Measurements from ENCODE around the gene FAM131B. TPM values are rescaled to one million over a fixed set of nuclear protein-coding genes. Genes with fewer than 3 reads are reported as not detected.

The FAM131B gene
- 0.94 and 1.5 TPM in 2 replicates for total RNA-seq

GRCh38 chr7:143362131-143363015 is at the start of gene FAM131B:
FAM131B (minus strand) TSS chr7:143362713; CDS start chr7:143362603, 110 bp downstream.

GRCh38 chr7:143408686-143409561 is 46.4 kb upstream of the FAM131B start, which contains the start of gene EPHA1:
EPHA1 (minus strand) TSS chr7:143408856; CDS start chr7:143408805, 51 bp downstream.

GRCh38 chr7:143380646-143381426 is 18.3 kb upstream of the FAM131B start, which contains the start of gene ZYX:
ZYX (plus strand) TSS chr7:143381345; CDS start chr7:143381572, 227 bp downstream.

GRCh38 chr7:143315776-143316175 is 46.7 kb downstream of the FAM131B start, which contains the start of gene CLCN1:
CLCN1 (plus strand) TSS chr7:143316111; CDS start chr7:143316213, 102 bp downstream.

Other genes starting within 250 kb of the FAM131B start
- not detected in 2 replicates for gene PIP, start 230.6 kb downstream of the FAM131B start, total RNA-seq
- not detected in 2 replicates for gene TAS2R39, start 179.3 kb downstream of the FAM131B start, total RNA-seq
- not detected in 2 replicates for gene TAS2R40, start 140.7 kb downstream of the FAM131B start, total RNA-seq
- 132 and 150 TPM in 2 replicates for gene GSTK1, start 99.3 kb downstream of the FAM131B start, total RNA-seq
- 0.24 TPM in 1 of 2 replicates, not detected in the other for gene TMEM139, start 77.8 kb downstream of the FAM131B start, total RNA-seq
- 6.5 and 7.6 TPM in 2 replicates for gene CASP2, start 74.4 kb downstream of the FAM131B start, total RNA-seq
- gene CLCN1, start 46.6 kb downstream of the FAM131B start, total RNA-seq = not detected in 2 replicates
- gene ZYX, start 18.6 kb upstream of the FAM131B start, total RNA-seq = 120 and 135 TPM in 2 replicates
- gene EPHA1, start 46.1 kb upstream of the FAM131B start, total RNA-seq = not detected in 2 replicates
- not detected in 2 replicates for gene TAS2R60, start 80.7 kb upstream of the FAM131B start, total RNA-seq
- not detected in 2 replicates for gene TAS2R41, start 115.2 kb upstream of the FAM131B start, total RNA-seq
- gene CTAGE15, start 209.1 kb upstream of the FAM131B start, total RNA-seq = not detected in 2 replicates